ENCODE data around the gene GPRC5A.

The GPRC5A gene

DNA sequence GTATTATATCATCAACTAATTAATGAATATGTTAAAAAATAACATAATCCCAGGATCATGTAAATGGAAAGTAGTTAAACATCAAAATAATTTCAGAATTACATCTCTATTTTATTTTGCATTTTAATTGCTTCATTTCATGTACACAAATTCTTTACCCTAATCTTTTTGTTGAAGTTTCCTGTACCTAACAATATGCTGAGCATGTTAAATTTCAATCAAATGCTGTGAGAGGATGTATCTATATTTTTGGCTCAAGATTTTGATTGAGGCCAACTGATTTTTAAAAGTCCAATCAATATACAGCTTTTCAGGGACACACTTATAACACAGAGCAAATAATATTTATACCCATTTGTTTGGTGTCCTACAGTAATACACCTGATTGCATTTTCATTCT lies 54.2 kb downstream of the GPRC5A start:
- no peak for DNase-seq

DNA sequence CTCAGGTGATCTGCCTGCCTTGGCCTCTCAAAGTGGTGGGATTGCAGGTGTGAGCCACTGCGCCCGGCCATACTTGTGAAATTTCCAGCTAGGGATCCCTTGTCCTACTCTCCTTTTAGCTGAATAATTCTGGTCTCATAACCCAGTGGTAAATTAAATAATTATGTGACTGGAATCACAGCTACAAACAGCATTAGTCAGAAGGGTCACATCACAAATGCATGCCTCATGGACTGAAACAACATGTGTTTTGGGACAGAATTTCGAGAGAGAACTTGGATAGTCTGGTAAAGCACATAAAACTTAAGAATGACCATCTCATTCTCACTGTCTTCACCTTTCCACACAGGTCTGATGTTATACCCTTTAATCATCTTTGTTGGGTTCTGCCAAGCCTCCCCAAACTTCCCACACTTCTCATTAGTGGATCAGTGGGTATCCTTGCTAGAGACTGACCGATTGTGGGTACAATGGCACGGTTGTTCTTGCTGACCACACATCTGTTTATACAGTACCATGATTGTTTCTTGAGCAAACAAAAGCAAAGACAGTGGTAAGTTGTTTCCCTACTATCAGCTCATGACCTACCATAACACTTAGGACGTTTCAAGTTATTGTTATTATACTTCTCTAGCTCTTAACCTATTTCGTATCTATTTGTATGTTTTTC lies 55.5 kb downstream of the GPRC5A start:
- no peak for DNase-seq

GRCh38 chr12:12947902-12948301 lies 56.5 kb downstream of the GPRC5A start:
- DNase-seq = no peak

GRCh38 chr12:12951504-12951903 lies 60.1 kb downstream of the GPRC5A start:
- DNase-seq = no peak

DNA sequence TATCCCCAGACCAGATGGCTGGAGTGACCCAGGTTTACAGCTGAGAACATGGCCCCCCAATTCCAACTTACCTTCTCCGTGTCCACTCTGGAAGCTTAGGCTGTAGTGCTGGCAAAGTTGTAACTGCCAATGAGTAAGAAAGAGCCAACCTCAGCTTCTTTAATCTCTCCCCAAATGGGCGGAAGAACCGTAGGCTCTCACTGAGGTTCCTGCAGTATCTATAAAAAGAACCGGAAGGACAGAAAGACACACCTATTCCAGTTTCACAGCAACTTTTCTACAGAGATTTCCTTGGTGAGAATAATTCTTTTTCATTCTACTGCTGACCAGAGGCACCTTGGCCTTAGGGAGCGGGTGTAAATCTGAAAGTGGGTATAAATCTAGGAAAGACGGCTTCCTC lies 60.7 kb downstream of the GPRC5A start, which contains the start of gene GPRC5D:
GPRC5D (minus strand) TSS at position 135 of the 400 bp plus-strand sequence. CDS start 1,786 bp downstream, outside the sequence.
- DNase-seq = no peak

DNA sequence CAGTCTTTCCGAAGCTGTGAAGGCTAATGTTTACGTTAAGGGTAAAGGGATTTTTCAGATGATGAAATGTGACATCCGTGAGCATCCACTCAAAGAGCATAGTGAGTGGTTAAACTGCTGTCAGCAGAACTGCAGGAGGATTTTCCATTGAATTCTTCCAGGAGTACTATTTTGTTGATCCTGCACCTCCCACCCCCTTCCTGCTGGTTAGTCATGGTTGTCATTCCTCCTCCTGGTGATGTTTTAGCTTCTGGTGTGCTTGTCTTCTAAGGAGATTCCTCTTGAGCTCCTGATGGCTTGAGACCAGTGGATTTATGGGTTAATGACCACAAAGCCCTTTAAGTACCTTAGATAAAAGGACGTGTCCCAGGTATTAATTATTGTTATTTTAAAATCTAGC lies 63.0 kb downstream of the GPRC5A start:
- DNase-seq = no peak

DNA sequence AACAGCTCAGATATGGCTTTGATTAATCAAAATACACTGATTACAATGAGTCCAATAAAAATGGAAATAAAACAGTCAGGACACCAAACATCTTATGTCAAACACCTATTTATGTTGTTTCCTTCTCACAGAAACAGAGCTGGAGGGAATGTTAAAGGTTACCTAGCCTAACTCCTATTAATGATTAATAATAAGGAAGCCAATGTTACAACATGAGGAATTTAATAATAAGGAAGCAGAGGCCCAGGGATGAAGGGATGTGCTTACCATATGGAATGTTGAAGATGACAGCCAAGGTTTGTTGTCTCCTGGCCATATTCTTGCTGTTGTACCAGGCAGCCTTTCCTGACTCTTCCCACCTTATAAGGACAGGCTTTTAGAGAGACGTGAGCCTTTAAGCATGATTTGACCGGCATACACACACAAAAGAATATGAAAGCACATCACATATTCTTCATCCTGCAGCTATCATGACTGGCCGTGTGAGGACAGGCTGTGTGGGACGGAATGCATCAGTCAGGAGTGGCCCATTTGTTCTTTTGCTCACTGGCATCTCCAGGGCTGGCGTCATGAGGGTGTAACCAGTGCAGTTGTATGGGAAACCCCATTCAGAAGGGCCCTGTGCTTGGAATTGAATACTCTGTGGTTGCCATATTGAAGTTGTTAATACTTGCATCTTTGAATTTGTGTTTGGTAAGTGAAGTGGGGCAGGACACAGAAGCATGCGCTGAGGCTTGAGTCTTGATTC lies 63.7 kb downstream of the GPRC5A start:
- no peak for DNase-seq

DNA sequence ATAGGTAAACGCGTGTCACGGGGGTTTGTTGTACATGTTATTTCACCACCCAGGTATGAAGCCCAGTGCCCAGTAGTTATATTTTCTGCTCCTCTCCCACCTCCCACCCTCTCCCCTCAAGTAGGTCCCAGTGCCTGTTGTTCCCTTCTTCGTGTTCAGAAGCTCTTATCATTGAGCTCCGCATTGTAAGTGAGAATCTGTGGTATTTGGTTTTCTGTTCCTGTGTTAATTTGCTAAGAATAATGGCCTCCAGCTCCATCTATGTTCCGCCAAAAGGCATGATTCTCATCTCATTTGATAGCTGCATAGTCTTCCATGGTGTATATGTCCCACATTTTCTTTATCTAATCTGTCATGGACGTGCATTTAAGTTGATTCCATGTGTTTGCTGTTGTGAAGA lies 67.5 kb downstream of the GPRC5A start:
- DNase-seq = no peak

GRCh38 chr12:12960639-12961209 lies 69.4 kb downstream of the GPRC5A start:
- no peak for DNase-seq

GRCh38 chr12:12964255-12964654 lies 72.9 kb downstream of the GPRC5A start:
- DNase-seq = no peak

DNA sequence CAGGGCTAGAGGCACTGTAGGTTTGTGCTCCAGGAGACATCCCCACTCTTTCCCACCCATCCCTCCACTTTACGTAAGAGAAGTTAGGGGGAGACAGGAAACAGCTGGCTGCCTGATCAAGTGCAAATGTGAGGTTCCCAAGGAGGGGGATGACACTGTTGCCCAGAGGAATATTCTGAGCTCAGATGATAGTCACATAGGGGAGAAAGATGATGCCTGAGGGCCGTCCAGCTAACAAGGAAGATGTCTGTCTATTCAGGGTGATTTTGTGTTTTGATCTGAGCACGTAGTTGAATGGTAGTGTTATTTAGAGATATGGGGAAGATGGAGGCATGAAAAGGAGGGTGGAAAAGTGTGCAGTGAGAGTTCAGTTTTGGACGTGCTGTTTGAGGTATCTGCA lies 74.5 kb downstream of the GPRC5A start:
- no peak for DNase-seq

Measured in GOT3 (cell line).